B cell (primary cell): ENCODE results near the gene FYN. TPM values are rescaled to one million over a fixed set of nuclear protein-coding genes. Genes with fewer than 3 reads are reported as not detected.

Experiments
- ATAC-seq: fragments of 200-7000 bp; cut with Tn5 transposase; one replicate; pipeline ENCODE4 v1.10.0; 2021; ENCODE audit warnings: low read depth, mild to moderate bottlenecking, moderate number of reproducible peaks, moderate library complexity
- CTCF ChIA-PET: fragments of 350-600 bp; sonication (Branson Sonifier 250); formaldehyde crosslinking; loops from one replicate; lab custom pipeline; 2021; ENCODE audit warnings: antibody characterized with exemption, inconsistent platforms; lab: Charles Lee
- POLR2A ChIA-PET: fragments of 350-600 bp; sonication (Branson Sonifier 250); formaldehyde crosslinking; loops from one replicate; lab custom pipeline; 2021; ENCODE audit warnings: antibody characterized with exemption; lab: Charles Lee
- DNase-seq: peaks from one replicate; pipeline ENCODE4 v3.0.0; 2013
- H2AFZ ChIP-seq: 2 replicates; pipeline ENCODE4 v1.6.1; 2012; ENCODE audit warnings: mild to moderate bottlenecking, low read depth, low read length; ENCODE audit not compliant: insufficient read depth, poor library complexity, severe bottlenecking
- H3K27ac ChIP-seq, 2 donors: 1 replicate in 1 of 2; 2 replicates in 1 of 2; pipeline ENCODE4 v1.5.1; 2012 to 2013; ENCODE audit warnings: low read length in 2 of 2, mild to moderate bottlenecking in 2 of 2, moderate library complexity in 1 of 2
- H3K27me3 ChIP-seq, 4 experiments: fragments of 200-600 bp in 1 of 4; sonication (generic) in 1 of 4; replicated peaks in 1 of 4; 1 replicate in 2 of 4; 2 replicates in 2 of 4; pipeline versions ENCODE4 v1.6.1 to v1.7.0; 2013 to 2016; ENCODE audit warnings: low read length in 3 of 4, mild to moderate bottlenecking in 2 of 4, mixed read lengths in 1 of 4, moderate library complexity in 1 of 4; ENCODE audit not compliant: insufficient read depth in 4 of 4, control insufficient read depth in 3 of 4; ENCODE audit errors: control extremely low read depth in 1 of 4
- H3K36me3 ChIP-seq, 2 experiments: replicated peaks in 1 of 2; 1 replicate in 1 of 2; 2 replicates in 1 of 2; pipeline versions ENCODE4 v1.6.1 to v1.7.1; 2013; ENCODE audit warnings: low read length in 1 of 2; ENCODE audit not compliant: insufficient read depth in 2 of 2, control insufficient read depth in 1 of 2; ENCODE audit errors: control extremely low read depth in 1 of 2, extremely low read depth in 1 of 2
- H3K4me1 ChIP-seq, 2 donors: fragments of 200-600 bp in 1 of 2; sonication (generic) in 1 of 2; 1 replicate in 1 of 2; 2 replicates in 1 of 2; pipeline versions ENCODE4 v1.5.1 to v1.6.1; 2013 to 2017; ENCODE audit warnings: low read length in 2 of 2; ENCODE audit not compliant: control insufficient read depth in 2 of 2, insufficient read depth in 2 of 2
- H3K4me2 ChIP-seq: replicated peaks from 2 replicates; pipeline ENCODE3; 2012; ENCODE audit warnings: mild to moderate bottlenecking, low read depth, low read length; ENCODE audit not compliant: poor library complexity, severe bottlenecking
- H3K4me3 ChIP-seq, 5 experiments: fragments of 200-600 bp in 1 of 5; sonication (generic) in 1 of 5; 1 replicate in 3 of 5; 2 replicates in 2 of 5; pipeline versions ENCODE4 v1.5.1 to v1.7.0; 2011 to 2016; ENCODE audit warnings: low read length in 4 of 5, mild to moderate bottlenecking in 4 of 5, low read depth in 2 of 5, control low read depth in 1 of 5, moderate library complexity in 1 of 5; ENCODE audit not compliant: insufficient read depth in 1 of 5; ENCODE audit errors: control extremely low read depth in 1 of 5, extremely low read depth in 1 of 5
- H3K79me2 ChIP-seq: fragments of 200-600 bp; sonication (generic); one replicate; pipeline ENCODE4 v1.6.0; 2016; ENCODE audit warnings: low read length; ENCODE audit not compliant: control insufficient read depth, insufficient read depth
- H3K9ac ChIP-seq: fragments of 200-600 bp; sonication (generic); 2 replicates; pipeline ENCODE4 v1.6.1; 2017; ENCODE audit warnings: mild to moderate bottlenecking, low read length, moderate library complexity
- H3K9me3 ChIP-seq, 3 donors: one replicate each; pipeline versions ENCODE4 v1.6.1 to v1.7.1; 2013; ENCODE audit warnings: low read length in 2 of 3; ENCODE audit not compliant: control insufficient read depth in 2 of 3, insufficient read depth in 1 of 3; ENCODE audit errors: control extremely low read depth in 1 of 3
- H4K20me1 ChIP-seq: 2 replicates; pipeline ENCODE4 v1.6.0; 2012; ENCODE audit warnings: mild to moderate bottlenecking, low read length; ENCODE audit not compliant: insufficient read depth, control insufficient read depth, poor library complexity, severe bottlenecking
- H3K27ac Mint-ChIP-seq: one replicate; pipeline ENCODE4 v1.8.0; 2021; ENCODE audit warnings: mixed read lengths
- H3K27me3 Mint-ChIP-seq: one replicate; pipeline ENCODE4 v1.8.0; 2021; ENCODE audit warnings: mixed read lengths
- H3K4me1 Mint-ChIP-seq: one replicate; pipeline ENCODE4 v1.8.0; 2021; ENCODE audit warnings: mixed read lengths
- H3K4me3 Mint-ChIP-seq: one replicate; pipeline ENCODE4 v1.8.0; 2021; ENCODE audit warnings: mixed read lengths
- H3K9me3 Mint-ChIP-seq: one replicate; pipeline ENCODE4 v1.8.0; 2022; ENCODE audit warnings: mixed read lengths; ENCODE audit not compliant: insufficient read depth
- CTCF ChIP-seq: fragments of 200-600 bp; IDR thresholded peaks from one replicate; pipeline ENCODE4 v1.8.0; 2022; ENCODE audit warnings: antibody characterized with exemption, mild to moderate bottlenecking
- EZH2 ChIP-seq: IDR thresholded peaks from 2 replicates; pipeline ENCODE4 v1.6.1; 2012; ENCODE audit warnings: borderline replicate concordance, low read depth, mild to moderate bottlenecking, moderate library complexity, low read length; ENCODE audit not compliant: insufficient read depth, poor library complexity, severe bottlenecking
- WGBS: methylation state at CpG from one replicate; pipeline ENCODE4 v1.1.5; 2013; ENCODE audit warnings: missing lambda C conversion rate; ENCODE audit not compliant: insufficient coverage; 5-methylcytosine and 5-hydroxymethylcytosine counted together
- intact Hi-C: fragments of 100-400 bp; cut with micrococcal nuclease; formaldehyde crosslinking; loops from one replicate; pipeline ENCODE4 v1.10.0; 2022
- polyA plus RNA-seq: library from polyadenylated mRNA; depleted of rRNA; stranded (reverse); fragments of >200 nt; gene quantifications from 2 replicates; pipeline ENCODE4 v1.2.3, GENCODE V29; 2012
- total RNA-seq, 2 donors: library from RNA; stranded (reverse); fragments of 120-200 nt in 1 of 2; gene quantifications; 1 replicate in 1 of 2; 2 replicates in 1 of 2; pipeline versions ENCODE4 v1.2.3 to v1.2.4, GENCODE V29; 2013 to 2022

FYN gene
- total and polyA plus RNA-seq, 2 donors (not counting 1 experiment from before 2014, with no cell fraction given) = 54.1 to 94.0 TPM

- no peak overlapping the region for H2AFZ ChIP-seq
- no peaks in the 10 kb centered on the region for H3K4me1 ChIP-seq
- no peaks in the 10 kb centered on the region for H3K79me2 ChIP-seq
- H3K27ac ChIP-seq = no peak overlapping the region
- H3K9me3 ChIP-seq = no peaks in the 10 kb centered on the region
- H3K36me3 ChIP-seq = peaks cover 0 to 38% of the 10 kb centered on the region in 2 experiments
- DNase-seq (no peak), ATAC-seq (no peak)
- no peak overlapping the region for H3K4me3 ChIP-seq
- no peak overlapping the region for H3K4me2 ChIP-seq
- no peak overlapping the region for H3K27ac Mint-ChIP-seq
- no peaks in the 10 kb centered on the region for H3K9me3 Mint-ChIP-seq
- no peaks in the 10 kb centered on the region for H3K27me3 Mint-ChIP-seq
- ChIA-PET POLR2A (no interaction called here), CTCF (no interaction called here)
- no peak overlapping the region for H3K4me3 Mint-ChIP-seq
- no CpG with 5 or more reads among the region's 7 CpGs for WGBS
- intact Hi-C loops = no loop called here
- H3K9ac ChIP-seq = no peak overlapping the region
- H3K4me1 Mint-ChIP-seq = peaks cover 3% of the 10 kb centered on the region
- TF ChIP-seq EZH2 = no peak
- TF ChIP-seq CTCF = no peak
- no peaks in the 10 kb centered on the region for H3K27me3 ChIP-seq
- no peaks in the 10 kb centered on the region for H4K20me1 ChIP-seq
Measured at GRCh38 chr6:111680015-111680712, 193.1 kb downstream of the FYN start.

DNA sequence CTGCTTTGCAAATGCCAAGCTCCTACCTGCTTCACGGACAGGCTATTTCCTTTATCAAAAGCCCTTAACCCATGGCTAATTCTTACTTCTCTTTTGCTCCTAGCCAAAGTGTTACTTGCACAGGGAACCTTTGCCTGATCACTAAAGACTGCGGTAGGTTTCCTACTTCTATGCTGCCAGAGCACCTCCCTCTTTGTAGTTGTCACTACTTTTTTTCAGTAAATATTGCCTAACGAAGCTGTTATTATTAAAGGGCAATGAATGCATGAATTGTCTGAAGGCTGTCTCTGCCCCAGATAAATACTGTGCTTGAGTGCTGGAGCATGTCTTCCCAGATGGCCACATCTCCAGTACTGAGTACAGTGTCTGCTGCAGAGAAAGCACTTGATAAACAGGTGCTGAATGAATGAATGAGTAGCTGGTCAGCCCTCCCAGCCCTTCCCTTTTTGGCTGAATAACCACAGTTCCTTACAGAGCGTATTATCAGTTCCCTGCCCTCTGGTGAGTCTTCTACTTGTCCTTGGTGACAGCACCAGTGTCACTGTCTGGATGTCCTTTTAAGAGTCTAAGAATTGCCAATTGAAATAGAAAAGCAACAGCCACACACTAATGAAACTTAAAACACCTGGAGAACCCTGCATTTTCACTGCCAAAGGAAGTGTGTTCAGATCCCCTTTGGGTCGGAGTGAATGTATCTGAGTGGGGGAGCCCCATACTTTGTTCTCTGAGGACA is 194.0 kb downstream of the FYN start:
- no peak for DNase-seq
- intact Hi-C loops = no loop called here
- Histone ChIP-seq H3K27me3 (no peaks in the 10 kb centered on the region), H3K9ac (no peak overlapping the region), H3K4me3 (no peak overlapping the region), H3K27ac (no peak overlapping the region), H2AFZ (no peak overlapping the region), H3K4me2 (no peak overlapping the region), H3K9me3 (no peaks in the 10 kb centered on the region), H3K79me2 (no peaks in the 10 kb centered on the region), H3K36me3 (peaks cover 0 to 34% of the 10 kb centered on the region in 2 experiments), H4K20me1 (no peaks in the 10 kb centered on the region), H3K4me1 (no peaks in the 10 kb centered on the region)
- Mint-ChIP-seq H3K27me3 (no peaks in the 10 kb centered on the region), H3K27ac (no peak overlapping the region), H3K9me3 (no peaks in the 10 kb centered on the region), H3K4me3 (no peak overlapping the region), H3K4me1 (peaks cover 3% of the 10 kb centered on the region)
- ChIA-PET CTCF (no interaction called here), POLR2A (no interaction called here)
- ATAC-seq = no peak
- TF ChIP-seq EZH2 = no peak
- TF ChIP-seq CTCF = no peak
- WGBS = 81% methylated on average over 3 of the region's 5 CpGs
